Sigmoid colon (tissue), 7 donors: ENCODE measurements around the gene SLC4A7. TPM values are rescaled to one million over a fixed set of nuclear protein-coding genes. Genes with fewer than 3 reads are reported as not detected.

Experiments
- DNase-seq: peaks from one replicate; pipeline ENCODE4 v3.0.0-alpha.2; 2019
- H3K27ac ChIP-seq, 4 donors: fragments of 200-600 bp; sonication (generic); one replicate each; pipeline ENCODE4 v1.5.1; 2016 to 2019; ENCODE audit warnings: mild to moderate bottlenecking in 1 of 4
- H3K27me3 ChIP-seq, 3 donors: fragments of 200-600 bp; sonication (generic); one replicate each; pipeline ENCODE4 v1.5.1; 2019; ENCODE audit warnings: mild to moderate bottlenecking in 1 of 3
- H3K36me3 ChIP-seq, 4 donors: fragments of 200-600 bp; sonication (generic); one replicate each; pipeline ENCODE4 v1.5.1; 2016 to 2019
- H3K4me1 ChIP-seq, 4 donors: fragments of 200-600 bp; sonication (generic); one replicate each; pipeline ENCODE4 v1.5.1; 2017 to 2019
- H3K4me3 ChIP-seq, 4 donors: fragments of 200-600 bp; sonication (generic); one replicate each; pipeline ENCODE4 v1.5.1; 2017 to 2019; ENCODE audit warnings: mild to moderate bottlenecking in 2 of 4, moderate library complexity in 1 of 4
- H3K9me3 ChIP-seq, 4 donors: fragments of 200-600 bp in 3 of 4; sonication (generic) in 3 of 4; one replicate each; pipeline versions ENCODE4 v1.5.1 to v1.6.1; 2013 to 2019
- CTCF ChIP-seq, 4 experiments: fragments of 450-650 bp in 3 of 4; fragments of 200-600 bp in 1 of 4; IDR thresholded peaks; one replicate each; pipeline ENCODE4 v1.5.1; 2016 to 2019; ENCODE audit warnings: antibody characterized with exemption in 4 of 4, mild to moderate bottlenecking in 3 of 4, moderate library complexity in 2 of 4
- EP300 ChIP-seq, 4 donors: sonication (generic); formaldehyde crosslinking; IDR thresholded peaks; one replicate each; pipeline ENCODE4 v1.6.1; 2017; ENCODE audit warnings: antibody characterized with exemption in 4 of 4
- POLR2A ChIP-seq, 2 donors: fragments of 450-650 bp; IDR thresholded peaks; one replicate each; pipeline ENCODE4 v1.6.1; 2016; ENCODE audit warnings: antibody characterized with exemption in 2 of 2, mild to moderate bottlenecking in 2 of 2, moderate library complexity in 2 of 2
- POLR2AphosphoS5 ChIP-seq, 4 donors: sonication (generic); formaldehyde crosslinking; IDR thresholded peaks; one replicate each; pipeline ENCODE4 v1.6.1; 2017; ENCODE audit warnings: antibody characterized with exemption in 4 of 4
- WGBS, 2 donors: extraction: QIAGEN DNeasy Blood & Tissue Kit; methylation state at CpG; one replicate each; pipeline ENCODE4 v1.1.7; 2013; 5-methylcytosine and 5-hydroxymethylcytosine counted together
- intact Hi-C: fragments of 100-400 bp; cut with DNase I; formaldehyde crosslinking; loops from one replicate; pipeline ENCODE4 v1.15.1; 2023
- polyA plus RNA-seq, 3 donors: library from polyadenylated mRNA; stranded (reverse); fragments of 200-250 nt; gene quantifications; one replicate each; pipeline ENCODE4 v1.2.3, GENCODE V29; 2013
- total RNA-seq, 4 donors: library from RNA; depleted of rRNA; stranded (reverse); fragments of >200 nt; gene quantifications; one replicate each; pipeline ENCODE4 v1.1.0, GENCODE V29; 2016
- donor health status: healthy with polysubstance abuse.
- donor health status: Bipolar disorder and iron deficiency.
- donor health status: healthy.

Gene SLC4A7
- total and polyA plus RNA-seq, 7 donors: 1.6 to 91.0 (median 63.8) TPM

GRCh38 chr3:27479806-27480543 is 4.2 kb downstream of the SLC4A7 start:
- WGBS, 2 donors: 73 to 89% methylated on average over 2 of the region's 2 CpGs
- Histone ChIP-seq H3K27me3 (no peaks in the 10 kb centered on the region), H3K4me1 (peaks cover 0 to 64% (median 49%) of the 10 kb centered on the region in 4 donors), H3K27ac (peak overlapping the region in 1 of 4 donors; percentile 30), H3K9me3 (no peaks in the 10 kb centered on the region), H3K36me3 (no peaks in the 10 kb centered on the region), H3K4me3 (no peak overlapping the region)
- no peak for DNase-seq
- intact Hi-C loops: loop anchor here (5.0 to 10.0 kb wide), 4 partner anchors 87 to 1685 kb away; partner anchors contain the start of gene OXSM
- TF ChIP-seq POLR2AphosphoS5 (IDR thresholded peaks at IDR 0.05) (no peak), EP300 (IDR thresholded peaks at IDR 0.05) (no peak), CTCF (IDR thresholded peaks at IDR 0.05) (no peak), POLR2A (IDR thresholded peaks at IDR 0.05) (no peak)

- H3K27me3 ChIP-seq: no peaks in the 10 kb centered on the region
- no peaks in the 10 kb centered on the region for H3K9me3 ChIP-seq
- H3K4me3 ChIP-seq: no peak overlapping the region
- H3K36me3 ChIP-seq: no peaks in the 10 kb centered on the region
- intact Hi-C loops: no loop called here
- peak overlapping the region in 2 of 4 donors; percentile 22 to 29 for H3K27ac ChIP-seq
- peaks cover 0 to 48% (median 31%) of the 10 kb centered on the region in 4 donors for H3K4me1 ChIP-seq
- DNase-seq: no peak
- TF ChIP-seq CTCF (IDR thresholded peaks at IDR 0.05): no peak
- TF ChIP-seq POLR2AphosphoS5 (IDR thresholded peaks at IDR 0.05): no peak
- TF ChIP-seq POLR2A (IDR thresholded peaks at IDR 0.05): no peak
- no peak for TF ChIP-seq EP300 (IDR thresholded peaks at IDR 0.05)
- WGBS, 2 donors: 74 to 91% methylated on average over 6 of the region's 6 CpGs
These were observed 12.1 kb downstream of the SLC4A7 start for GRCh38 chr3:27471923-27472550.

GRCh38 chr3:27468283-27468886 is 15.8 kb downstream of the SLC4A7 start:
- WGBS, 2 donors: 98% methylated on average over 5 of the region's 5 CpGs
- intact Hi-C loops: loop anchor here (5.0 kb wide), 1 partner anchor 336 kb away; no protein-coding TSS in a partner anchor
- no peak for DNase-seq
- TF ChIP-seq POLR2A (IDR thresholded peaks at IDR 0.05) (no peak), CTCF (IDR thresholded peaks at IDR 0.05) (no peak), POLR2AphosphoS5 (IDR thresholded peaks at IDR 0.05) (no peak), EP300 (IDR thresholded peaks at IDR 0.05) (no peak)
- Histone ChIP-seq H3K4me1 (peaks cover 0 to 30% (median 23%) of the 10 kb centered on the region in 4 donors), H3K9me3 (no peaks in the 10 kb centered on the region), H3K4me3 (no peak overlapping the region), H3K27me3 (no peaks in the 10 kb centered on the region), H3K27ac (peak overlapping the region in 3 of 4 donors; percentile 20 to 61 (median 56)), H3K36me3 (no peaks in the 10 kb centered on the region)

- intact Hi-C loops: loop anchor here (2.0 to 5.0 kb wide), 2 partner anchors 155 to 335 kb away; no protein-coding TSS in a partner anchor
- H3K27me3 ChIP-seq: no peaks in the 10 kb centered on the region
- TF ChIP-seq CTCF (IDR thresholded peaks at IDR 0.05): peak; percentile 41 to 57 (median 50)
- no peak for TF ChIP-seq POLR2A (IDR thresholded peaks at IDR 0.05)
- TF ChIP-seq POLR2AphosphoS5 (IDR thresholded peaks at IDR 0.05): no peak
- TF ChIP-seq EP300 (IDR thresholded peaks at IDR 0.05): no peak
- H3K27ac ChIP-seq: peak overlapping the region in 3 of 4 donors; percentile 56 to 64 (median 61)
- no peak for DNase-seq
- no peak overlapping the region for H3K4me3 ChIP-seq
- H3K36me3 ChIP-seq: no peaks in the 10 kb centered on the region
- H3K4me1 ChIP-seq: peaks cover 0 to 30% (median 22%) of the 10 kb centered on the region in 4 donors
- H3K9me3 ChIP-seq: no peaks in the 10 kb centered on the region
- 5 to 10% methylated on average over 3 of the region's 3 CpGs for WGBS, 2 donors
These were observed 16.6 kb downstream of the SLC4A7 start for GRCh38 chr3:27467545-27467944.
